ENCODE measurements around the gene APOD. TPM values are rescaled to one million over a fixed set of nuclear protein-coding genes. Genes with fewer than 3 reads are reported as not detected.

APOD gene
- total and polyA plus RNA-seq, 2 of the 4 experiments (the other 2 are of a cell fraction): 0.36 TPM; not detected in 1

DNA sequence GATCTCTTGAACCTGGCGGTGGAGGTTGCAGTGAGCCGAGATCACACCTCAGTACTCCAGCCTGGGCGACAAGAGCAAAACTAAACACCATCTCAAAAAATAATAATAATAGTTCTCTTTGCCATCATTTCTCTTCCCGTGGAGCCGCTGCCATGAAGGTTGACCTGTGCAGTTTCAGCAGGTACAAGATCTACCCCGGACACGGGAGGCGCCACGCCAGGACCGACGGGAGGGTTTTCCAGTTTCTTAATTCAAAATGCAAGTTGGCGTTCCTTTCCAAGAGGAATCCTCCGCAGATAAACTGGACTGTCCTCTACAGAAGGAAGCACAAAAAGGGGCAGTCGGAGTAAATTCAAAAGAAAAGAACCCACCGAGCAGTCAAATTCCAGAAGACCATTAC lies 29.3 kb downstream of the APOD start:
- Histone ChIP-seq H4K20me1 (ENCODE audit: insufficient read depth, low read length) (no peaks in the 10 kb centered on the region), H2BK20ac (ENCODE audit: low read depth, low read length) (no peak overlapping the region), H4K8ac (ENCODE audit: low read depth in 2 of 2, low read length in 2 of 2) (no peak overlapping the region), H2BK15ac (ENCODE audit: low read depth, low read length) (no peak overlapping the region), H2AFZ (replicated peaks; ENCODE audit: low read length, poor library complexity) (no peak overlapping the region), H3K4me3 (ENCODE audit: insufficient read depth, low read depth, low read length) (no peak overlapping the region), H2BK5ac (ENCODE audit: low read depth, low read length, poor library complexity, severe bottlenecking) (no peak overlapping the region), H4K5ac (ENCODE audit: low read depth, low read length) (no peak overlapping the region), H3K9me3 (ENCODE audit: control insufficient read depth, insufficient read depth, low read length) (no peaks in the 10 kb centered on the region), H3K14ac (replicated peaks; ENCODE audit: low read depth, low read length) (no peak overlapping the region), H3K18ac (ENCODE audit: low read depth, low read length) (no peak overlapping the region), H2AK5ac (ENCODE audit: low read depth, low read length) (no peak overlapping the region), H3K4me2 (ENCODE audit: low read depth, low read length) (no peak overlapping the region), H3K79me1 (ENCODE audit: low read depth in 1 of 2, low read length in 2 of 2) (no peaks in the 10 kb centered on the region), H3K56ac (ENCODE audit: extremely low read depth, insufficient read depth, low read length) (no peak overlapping the region), H3K36me3 (ENCODE audit: control insufficient read depth, insufficient read depth, low read length) (no peaks in the 10 kb centered on the region), H2BK120ac (ENCODE audit: low read depth, low read length) (no peak overlapping the region), H3K27me3 (ENCODE audit: control insufficient read depth, insufficient read depth, low read length) (peaks cover 32% of the 10 kb centered on the region), H3K27ac (ENCODE audit: insufficient read depth, low read length) (no peak overlapping the region), H4K91ac (ENCODE audit: insufficient read depth, low read depth, low read length) (no peak overlapping the region), H2AK9ac (replicated peaks; ENCODE audit: low read depth, low read length, poor library complexity) (no peak overlapping the region), H3K9me1 (ENCODE audit: insufficient read depth, low read length) (no peaks in the 10 kb centered on the region), H3K4me1 (ENCODE audit: control insufficient read depth, insufficient read depth, low read length) (no peaks in the 10 kb centered on the region), H3K4ac (ENCODE audit: low read depth, low read length) (no peak overlapping the region), H3K9ac (ENCODE audit: low read depth, low read length) (no peak overlapping the region), H3K23ac (ENCODE audit: low read depth, low read length) (no peak overlapping the region)
- POLR2A ChIA-PET (ENCODE audit: unreplicated experiment): no interaction called here
- CTCF ChIA-PET: interaction anchor here (0.6 kb wide), 1 partner anchor 249 kb away, joined by 4 read pairs; no protein-coding TSS in a partner anchor
- ATAC-seq (ENCODE audit: low read depth): no peak
- 100% methylated on average over 1 of the region's 15 CpGs; no CpG with 5 or more reads in 1 of the 2 experiments for WGBS, 2 experiments (ENCODE audit: extremely low coverage in 2 of 2, insufficient read length in 1 of 2)
- in situ Hi-C loops (cut with MboI; ENCODE audit: low sequenced_read_pairs): no loop called here
- TF ChIP-seq, protein P1, sequence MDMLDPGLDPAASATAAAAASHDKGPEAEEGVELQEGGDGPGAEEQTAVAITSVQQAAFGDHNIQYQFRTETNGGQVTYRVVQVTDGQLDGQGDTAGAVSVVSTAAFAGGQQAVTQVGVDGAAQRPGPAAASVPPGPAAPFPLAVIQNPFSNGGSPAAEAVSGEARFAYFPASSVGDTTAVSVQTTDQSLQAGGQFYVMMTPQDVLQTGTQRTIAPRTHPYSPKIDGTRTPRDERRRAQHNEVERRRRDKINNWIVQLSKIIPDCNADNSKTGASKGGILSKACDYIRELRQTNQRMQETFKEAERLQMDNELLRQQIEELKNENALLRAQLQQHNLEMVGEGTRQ (IDR thresholded peaks at IDR 0.05; ENCODE audit: low read depth, low read length): no peak
- no peak for TF ChIP-seq CHD1 (IDR thresholded peaks at IDR 0.05; ENCODE audit: low read depth, low read length)
- TF ChIP-seq, protein P2, sequence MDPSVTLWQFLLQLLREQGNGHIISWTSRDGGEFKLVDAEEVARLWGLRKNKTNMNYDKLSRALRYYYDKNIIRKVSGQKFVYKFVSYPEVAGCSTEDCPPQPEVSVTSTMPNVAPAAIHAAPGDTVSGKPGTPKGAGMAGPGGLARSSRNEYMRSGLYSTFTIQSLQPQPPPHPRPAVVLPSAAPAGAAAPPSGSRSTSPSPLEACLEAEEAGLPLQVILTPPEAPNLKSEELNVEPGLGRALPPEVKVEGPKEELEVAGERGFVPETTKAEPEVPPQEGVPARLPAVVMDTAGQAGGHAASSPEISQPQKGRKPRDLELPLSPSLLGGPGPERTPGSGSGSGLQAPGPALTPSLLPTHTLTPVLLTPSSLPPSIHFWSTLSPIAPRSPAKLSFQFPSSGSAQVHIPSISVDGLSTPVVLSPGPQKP (IDR thresholded peaks at IDR 0.05; ENCODE audit: borderline replicate concordance, low read depth, low read length): no peak
- TF ChIP-seq CEBPB (IDR thresholded peaks at IDR 0.05; ENCODE audit: low read depth, low read length): no peak
- TF ChIP-seq BHLHE40 (IDR thresholded peaks at IDR 0.05; ENCODE audit: low read depth, low read length): no peak
- TF ChIP-seq RCOR1 (IDR thresholded peaks at IDR 0.05; ENCODE audit: insufficient replicate concordance, low read length): no peak
- TF ChIP-seq, protein P3, sequence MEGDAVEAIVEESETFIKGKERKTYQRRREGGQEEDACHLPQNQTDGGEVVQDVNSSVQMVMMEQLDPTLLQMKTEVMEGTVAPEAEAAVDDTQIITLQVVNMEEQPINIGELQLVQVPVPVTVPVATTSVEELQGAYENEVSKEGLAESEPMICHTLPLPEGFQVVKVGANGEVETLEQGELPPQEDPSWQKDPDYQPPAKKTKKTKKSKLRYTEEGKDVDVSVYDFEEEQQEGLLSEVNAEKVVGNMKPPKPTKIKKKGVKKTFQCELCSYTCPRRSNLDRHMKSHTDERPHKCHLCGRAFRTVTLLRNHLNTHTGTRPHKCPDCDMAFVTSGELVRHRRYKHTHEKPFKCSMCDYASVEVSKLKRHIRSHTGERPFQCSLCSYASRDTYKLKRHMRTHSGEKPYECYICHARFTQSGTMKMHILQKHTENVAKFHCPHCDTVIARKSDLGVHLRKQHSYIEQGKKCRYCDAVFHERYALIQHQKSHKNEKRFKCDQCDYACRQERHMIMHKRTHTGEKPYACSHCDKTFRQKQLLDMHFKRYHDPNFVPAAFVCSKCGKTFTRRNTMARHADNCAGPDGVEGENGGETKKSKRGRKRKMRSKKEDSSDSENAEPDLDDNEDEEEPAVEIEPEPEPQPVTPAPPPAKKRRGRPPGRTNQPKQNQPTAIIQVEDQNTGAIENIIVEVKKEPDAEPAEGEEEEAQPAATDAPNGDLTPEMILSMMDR (conservative IDR thresholded peaks at IDR 0.05; ENCODE audit: low read depth, low read length): no peak
- no peak for TF ChIP-seq MAZ (IDR thresholded peaks at IDR 0.05; ENCODE audit: borderline replicate concordance, low read depth, low read length)
- no peak for DNase-seq
- intact Hi-C loops (cut with micrococcal nuclease): no loop called here
- no TSS peak for BruUV-seq (replicated peaks)
- dilution Hi-C loops (cut with HindIII; ENCODE audit: low sequenced_read_pairs, unreplicated experiment): no loop called here

All from IMR-90 (cell line).